HG02763 (cell line): ENCODE data around the gene MARCHF9.

Source experiments
- ATAC-seq: cut with Tn5 transposase; IDR thresholded peaks from one replicate; pipeline ENCODE4 v1.9.1; 2021; ENCODE audit warnings: mild to moderate bottlenecking, moderate library complexity; ENCODE audit not compliant: unreplicated experiment

Gene MARCHF9

DNA sequence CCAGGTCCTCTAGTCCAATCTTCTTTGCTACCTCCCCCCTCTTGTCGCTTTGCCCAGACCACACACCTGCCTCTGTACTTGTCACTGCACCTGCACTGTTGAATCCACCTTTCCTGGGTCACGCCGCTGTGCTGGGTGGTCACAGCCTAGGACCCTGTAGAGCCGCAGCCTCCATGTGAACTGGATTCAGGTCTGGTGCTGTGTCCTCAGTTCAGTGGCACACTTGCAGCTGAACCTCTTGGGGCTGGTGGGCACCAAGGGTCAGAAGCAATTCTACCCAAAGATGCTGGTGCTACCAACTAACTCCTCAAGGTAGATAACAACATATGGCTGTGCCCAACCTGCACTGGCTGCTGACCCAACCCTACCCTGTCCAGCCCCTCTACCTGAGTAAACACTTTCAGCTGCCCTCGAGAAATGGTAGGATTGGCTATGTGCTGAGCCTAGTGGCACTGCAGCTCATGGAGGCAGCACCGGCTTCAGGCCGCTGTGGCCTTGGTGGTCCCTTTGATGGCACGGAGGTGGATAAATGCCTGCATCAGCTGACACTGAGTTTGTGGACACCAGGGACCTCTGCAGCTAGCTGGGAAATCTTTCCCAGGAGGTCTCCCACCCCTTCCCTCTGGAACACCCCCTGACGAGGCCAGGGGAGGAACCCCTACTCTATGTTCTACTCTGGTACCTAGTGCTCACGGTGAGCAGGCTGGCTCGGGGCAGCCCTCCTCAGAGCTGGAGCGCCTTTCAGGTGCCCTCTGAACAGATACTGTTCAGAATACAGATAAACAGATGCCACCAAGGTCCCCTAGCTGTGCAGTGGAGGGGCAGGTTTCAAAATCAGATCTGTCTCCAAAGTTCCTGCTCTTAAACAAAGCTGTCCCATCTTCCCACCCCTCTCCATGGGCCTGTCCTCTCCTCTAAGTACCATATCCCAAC is 30.6 kb upstream of the MARCHF9 start:
- ATAC-seq, result no peak

DNA sequence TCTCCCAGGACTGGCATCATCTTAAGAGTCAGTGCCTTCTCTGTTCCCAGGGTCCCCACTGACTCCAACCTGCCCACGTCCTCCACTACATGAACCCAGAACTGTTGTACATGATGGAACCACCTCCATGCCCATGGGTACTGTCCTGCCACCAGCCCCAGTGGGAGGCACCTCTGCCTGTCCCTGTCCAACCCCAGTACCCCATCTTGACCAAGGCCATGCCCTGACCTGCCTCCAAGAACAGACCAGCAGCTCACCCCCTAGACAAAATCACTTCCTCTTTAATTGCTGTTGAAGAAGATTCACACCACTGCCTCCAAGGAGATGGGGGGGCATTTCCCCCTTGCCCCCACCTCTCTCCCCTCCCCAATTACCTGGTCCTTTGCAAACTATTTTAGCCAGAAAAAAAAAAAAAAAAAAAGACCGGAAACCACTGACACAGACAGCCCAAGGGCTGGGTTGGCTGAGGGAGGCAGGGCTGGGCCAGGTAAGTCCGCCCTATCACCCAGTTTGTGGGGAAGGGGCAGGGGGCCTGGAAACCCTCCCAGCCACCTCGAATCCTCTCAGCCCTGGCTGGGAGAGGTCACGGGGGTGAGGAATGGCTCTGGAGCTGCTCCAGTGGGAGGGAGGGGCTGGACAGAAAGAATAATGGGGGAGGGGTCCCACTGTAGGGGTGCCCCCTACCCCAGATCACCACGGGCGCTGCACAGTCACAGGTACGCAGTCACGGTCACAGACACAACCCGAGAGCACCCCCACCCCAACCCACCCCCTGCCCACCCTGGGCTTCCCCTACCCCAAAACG is 29.8 kb upstream of the MARCHF9 start:
- no peak for ATAC-seq

GRCh38 chr12:57725851-57726150 is 29.1 kb upstream of the MARCHF9 start:
- no peak for ATAC-seq

- no peak for ATAC-seq
Measured at GRCh38 chr12:57726151-57726883, 28.6 kb upstream of the MARCHF9 start.

DNA sequence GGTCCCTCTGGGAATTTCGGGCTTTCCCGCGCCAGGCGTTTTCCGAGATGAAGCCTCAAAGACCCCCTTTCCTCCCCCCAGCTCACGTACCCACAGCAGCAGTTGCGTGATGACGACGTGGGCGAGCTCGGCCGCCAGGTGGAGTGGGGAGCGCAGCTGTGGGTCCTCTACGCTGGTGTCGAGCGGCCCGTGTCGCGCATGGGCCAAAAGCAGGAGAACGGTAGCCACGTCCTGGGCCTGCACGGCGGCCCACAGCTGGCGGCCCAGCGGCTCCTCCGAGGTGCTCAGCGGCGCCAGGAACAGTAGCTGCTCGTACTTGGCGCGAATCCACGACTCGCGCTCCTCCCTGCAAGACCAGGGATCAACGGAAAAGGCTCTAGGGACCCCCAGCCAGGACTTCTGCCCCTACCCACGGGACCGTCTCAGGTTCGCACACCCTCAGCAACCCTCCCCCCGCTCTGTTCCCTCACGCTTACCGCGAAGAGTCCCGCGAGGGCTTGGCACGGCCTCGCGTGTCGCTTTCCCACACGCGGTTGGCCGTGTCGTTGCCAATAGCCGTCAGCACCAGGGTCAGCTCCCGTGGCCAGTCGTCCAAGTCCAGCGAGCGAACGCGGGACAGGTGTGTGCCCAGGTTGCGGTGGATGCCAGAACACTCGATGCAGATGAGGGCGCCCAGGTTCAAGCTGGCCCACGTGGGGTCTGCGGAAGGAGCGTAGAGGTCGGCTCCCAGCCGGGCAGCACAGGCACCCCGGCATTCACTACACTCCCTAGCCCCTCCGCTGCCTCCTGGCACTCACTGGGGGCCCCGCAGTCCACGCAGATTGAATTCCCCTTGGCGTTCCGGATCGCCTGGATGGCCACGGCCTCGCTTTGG is 27.8 kb upstream of the MARCHF9 start:
- no peak for ATAC-seq

- ATAC-seq, result no peak
Measured at GRCh38 chr12:57727758-57728395, 27.0 kb upstream of the MARCHF9 start.

DNA sequence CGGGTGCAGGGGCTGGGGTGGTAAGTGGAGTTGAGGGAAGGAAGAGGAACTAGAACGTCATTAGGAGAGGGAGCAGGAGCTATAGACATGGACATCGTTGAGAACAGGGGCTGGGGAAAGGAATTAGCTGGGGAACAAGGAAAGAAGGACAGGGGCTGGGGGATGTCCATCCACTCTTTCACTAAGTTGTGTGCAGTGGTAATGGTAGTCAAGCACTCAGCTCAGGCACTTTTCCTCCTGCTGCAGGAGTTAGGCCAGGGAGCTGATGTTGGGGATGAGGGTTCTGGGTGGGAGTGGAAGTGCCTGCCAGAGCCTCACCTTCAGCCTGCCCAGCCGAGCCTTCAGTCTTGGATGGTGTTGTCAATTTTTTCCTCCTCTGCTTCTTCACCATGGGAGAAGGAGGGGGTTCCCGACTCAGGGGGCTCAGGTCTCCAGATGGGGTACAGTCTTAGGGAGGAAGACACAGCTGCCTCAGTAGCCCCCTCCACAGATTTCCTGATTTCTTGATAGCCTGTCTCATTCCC is 25.5 kb upstream of the MARCHF9 start:
- no peak for ATAC-seq

GRCh38 chr12:57730336-57731067 is 24.4 kb upstream of the MARCHF9 start:
- no peak for ATAC-seq

DNA sequence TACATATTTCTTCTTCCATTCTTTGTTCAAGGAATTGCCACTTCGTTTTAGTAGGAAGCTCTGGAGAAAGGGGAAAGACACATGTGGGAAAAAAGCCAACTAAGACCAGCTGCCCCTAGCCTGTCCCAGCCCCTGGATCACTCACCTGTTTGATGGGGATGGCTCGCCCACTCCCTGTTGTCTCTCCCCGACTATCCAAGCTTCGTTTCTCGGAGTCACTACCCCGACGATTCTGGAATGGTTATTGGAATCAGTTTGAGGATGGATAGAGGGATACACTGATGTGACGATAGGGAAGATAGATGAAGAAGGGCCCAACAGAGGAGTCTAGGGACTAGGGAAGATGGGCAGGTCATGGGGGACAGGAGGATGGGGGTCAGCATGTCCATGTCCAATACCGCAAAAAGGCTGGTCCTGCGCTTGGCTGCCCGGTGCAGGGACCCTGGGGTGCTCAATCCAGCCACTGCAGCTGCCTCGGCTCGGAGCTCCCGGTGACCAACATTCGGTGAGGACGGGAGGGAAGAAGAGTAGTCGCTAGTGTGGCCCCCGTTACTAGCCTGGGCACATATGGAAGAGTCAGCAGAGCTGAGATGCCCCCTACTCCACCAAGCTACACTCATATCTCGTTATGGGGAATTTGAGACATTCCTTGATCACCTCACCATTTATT is 23.4 kb upstream of the MARCHF9 start:
- no peak for ATAC-seq

GRCh38 chr12:57732270-57732669 is 22.6 kb upstream of the MARCHF9 start:
- no peak for ATAC-seq

GRCh38 chr12:57732726-57733593 is 21.9 kb upstream of the MARCHF9 start:
- no peak for ATAC-seq

DNA sequence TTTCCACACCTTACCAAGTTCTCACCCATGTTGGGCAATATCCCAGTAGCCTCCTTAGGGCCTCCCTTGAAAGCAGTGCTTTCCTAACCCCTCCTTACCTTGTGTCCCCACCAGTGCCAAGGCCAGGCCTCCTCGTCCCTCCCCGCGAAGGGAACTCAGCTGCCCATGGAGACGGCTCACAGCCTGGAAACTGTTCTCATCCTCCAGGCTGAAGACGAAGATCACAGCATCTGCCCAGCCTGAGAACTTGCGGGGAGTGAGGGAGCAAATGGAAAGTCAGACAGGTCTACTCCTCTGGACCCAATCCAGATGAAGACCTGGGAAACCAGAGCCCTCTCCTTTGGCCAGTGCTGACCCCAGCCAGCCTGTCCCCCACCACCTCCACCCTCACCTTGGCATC is 21.0 kb upstream of the MARCHF9 start:
- no peak for ATAC-seq

DNA sequence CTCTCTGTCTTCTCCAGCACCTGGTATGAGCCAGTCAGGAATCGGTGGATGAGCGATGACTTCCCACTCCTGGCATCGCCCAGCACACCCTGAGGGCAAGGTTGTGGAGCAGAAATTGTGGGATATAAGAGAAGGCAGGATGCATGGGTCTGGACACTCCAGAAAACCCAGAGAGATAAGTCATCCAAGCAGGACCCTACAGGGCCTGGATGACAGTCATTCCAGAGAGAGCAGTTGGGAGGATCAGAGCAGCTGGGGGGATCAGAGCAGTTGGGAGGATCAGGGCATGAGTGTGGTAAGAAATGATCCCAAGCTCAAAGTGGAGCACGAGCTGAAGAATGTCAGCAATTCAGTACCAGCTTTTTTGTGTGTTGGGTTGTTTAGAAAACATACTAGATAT is 20.3 kb upstream of the MARCHF9 start:
- no peak for ATAC-seq

DNA sequence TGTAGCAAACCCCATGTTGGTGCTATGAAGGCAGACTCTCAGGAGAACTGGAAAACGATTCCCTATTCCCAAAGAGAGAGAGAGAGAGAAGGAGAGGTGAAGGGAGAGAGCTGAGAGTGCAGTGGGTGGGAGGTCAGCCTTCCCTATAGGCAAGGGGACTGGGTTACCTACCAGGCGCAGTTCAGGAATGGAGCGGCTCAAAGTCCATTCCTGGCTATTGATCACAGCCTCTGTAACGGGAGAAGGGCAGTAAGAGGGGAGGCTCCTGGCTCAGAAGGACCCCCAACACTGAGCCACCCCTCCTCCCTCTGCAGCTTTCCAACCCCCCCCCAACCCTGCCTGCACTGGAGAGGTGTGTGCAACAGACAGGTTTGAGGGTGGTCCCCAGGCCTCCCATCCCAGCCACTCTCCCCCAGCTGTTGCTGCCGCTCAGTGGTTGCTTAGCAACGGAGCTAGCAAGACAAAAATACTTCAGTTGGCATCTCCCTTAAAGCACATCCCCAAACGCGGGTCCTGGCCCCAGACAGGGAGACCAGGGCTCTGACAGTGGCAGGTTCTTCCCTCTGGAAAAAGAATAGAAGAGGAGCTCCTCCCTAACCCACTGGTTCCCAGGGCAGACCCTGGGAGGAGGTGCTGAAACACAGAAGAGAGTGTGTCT is 19.6 kb upstream of the MARCHF9 start:
- ATAC-seq, result no peak

DNA sequence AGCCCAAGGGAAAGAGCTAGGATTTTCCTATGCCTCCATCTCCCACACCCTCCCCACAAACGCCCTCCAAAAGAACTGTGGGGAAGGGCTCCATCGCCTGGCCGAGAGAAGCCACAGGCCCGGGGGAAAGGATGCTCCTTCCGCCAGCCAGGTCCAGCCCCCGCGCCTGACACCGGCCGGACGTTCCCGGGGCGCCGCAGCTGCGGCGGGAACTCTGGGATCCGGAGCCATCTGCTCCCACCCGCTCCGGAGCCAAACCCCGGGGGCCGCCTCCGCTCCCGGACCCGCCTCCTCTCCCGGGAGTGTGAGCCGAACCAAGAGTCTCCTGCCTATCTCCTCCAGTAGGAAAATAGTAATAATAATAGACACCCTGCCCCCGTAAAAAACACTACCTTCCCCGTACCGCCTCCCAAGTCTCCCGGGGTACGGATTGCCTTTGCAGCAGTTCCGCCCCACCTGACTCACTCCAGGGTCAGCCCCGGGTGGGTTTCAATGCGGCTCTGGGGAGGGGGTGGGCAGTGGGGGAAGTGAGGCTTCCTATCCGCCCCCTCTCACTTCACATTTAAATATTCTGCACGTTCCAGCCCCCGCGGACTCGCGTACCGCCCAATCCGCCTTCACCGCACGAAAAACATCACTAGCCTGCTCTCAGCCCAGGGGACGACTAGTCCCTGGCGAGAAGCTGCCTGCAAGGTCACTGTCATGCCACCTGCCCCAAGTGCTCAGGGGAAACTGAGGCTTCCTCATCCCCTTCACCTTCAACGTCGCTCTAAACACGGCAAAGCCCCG is 18.8 kb upstream of the MARCHF9 start:
- ATAC-seq, result no peak

DNA sequence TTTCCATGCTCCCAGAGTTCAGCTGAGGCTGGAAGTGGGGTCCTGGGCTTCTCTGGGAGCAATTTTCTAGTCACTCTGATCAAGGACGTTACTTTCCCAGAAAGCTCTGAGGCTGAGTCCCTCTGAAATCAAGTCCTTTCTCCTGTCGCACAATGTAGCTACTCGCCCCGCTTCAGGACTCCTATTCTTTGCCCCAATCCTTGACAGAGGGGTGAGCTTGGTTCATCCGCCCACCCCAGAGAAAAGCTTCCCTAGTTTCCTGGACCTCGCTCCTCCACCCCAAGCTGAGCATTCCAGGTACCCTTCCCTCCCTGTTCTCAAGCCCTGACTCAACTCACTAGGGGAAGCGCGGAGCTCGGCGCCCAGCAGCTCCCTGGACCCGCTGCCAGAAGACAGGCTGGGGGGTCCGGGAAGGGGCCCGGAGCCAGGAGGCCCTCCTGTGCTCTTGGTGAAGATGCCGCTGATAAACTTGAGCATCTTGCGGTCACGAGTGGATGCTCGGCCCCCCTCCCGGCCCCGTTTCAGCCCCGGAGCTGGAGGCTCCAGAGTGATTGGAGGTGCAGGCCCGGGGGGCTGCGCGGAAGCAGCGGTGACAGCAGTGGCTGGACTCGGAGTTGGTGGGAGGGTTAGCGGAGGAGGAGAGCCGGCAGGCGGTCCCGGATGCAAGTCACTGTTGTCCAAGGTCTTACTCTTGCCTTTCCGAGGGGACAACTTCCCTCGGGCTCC is 18.0 kb upstream of the MARCHF9 start:
- ATAC-seq, result no peak
